Astrocyte of the spinal cord (primary cell): ENCODE measurements around the gene MYZAP.

Source experiments
- DNase-seq: peaks from one replicate; pipeline ENCODE4 v3.0.0; 2011; ENCODE audit warnings: low read depth, low spot score
- H3K4me3 ChIP-seq: 2 replicates; pipeline ENCODE4 v1.5.1; 2011; ENCODE audit warnings: low read depth, mild to moderate bottlenecking, low read length, moderate library complexity
- in situ Hi-C: cut with HindIII; loops from 2 replicates; pipeline ENCODE4 v1.10.0; 2017; ENCODE audit warnings: low sequenced_read_pairs
- TF ChIP-seq, protein P1 (sequence below): IDR thresholded peaks from 2 replicates; pipeline ENCODE4 v1.5.1; 2012; ENCODE audit warnings: low read depth, mild to moderate bottlenecking, low read length, inconsistent platforms

Gene MYZAP

DNA sequence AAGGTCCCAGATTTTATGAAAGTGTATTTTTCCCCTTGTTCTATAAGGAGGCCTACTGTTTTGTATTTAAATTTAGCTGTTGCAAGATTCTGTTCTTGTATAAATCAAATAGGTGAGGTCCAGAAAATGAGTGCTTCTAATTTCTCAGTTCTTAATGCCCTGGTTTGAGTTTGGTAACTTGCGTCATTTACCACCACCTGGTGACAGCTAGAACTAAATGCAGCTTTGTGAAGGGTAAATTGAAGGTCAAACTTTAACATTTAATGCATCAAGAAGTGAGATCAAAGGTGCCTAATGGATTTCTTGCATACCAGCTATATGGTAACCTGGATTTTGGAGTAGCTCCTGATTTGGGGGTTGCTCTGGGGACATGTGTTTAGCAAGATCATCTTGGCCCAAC, 64.1 kb downstream of the MYZAP start:
- no peak for DNase-seq
- in situ Hi-C loops: no loop called here
- TF ChIP-seq, protein P1, sequence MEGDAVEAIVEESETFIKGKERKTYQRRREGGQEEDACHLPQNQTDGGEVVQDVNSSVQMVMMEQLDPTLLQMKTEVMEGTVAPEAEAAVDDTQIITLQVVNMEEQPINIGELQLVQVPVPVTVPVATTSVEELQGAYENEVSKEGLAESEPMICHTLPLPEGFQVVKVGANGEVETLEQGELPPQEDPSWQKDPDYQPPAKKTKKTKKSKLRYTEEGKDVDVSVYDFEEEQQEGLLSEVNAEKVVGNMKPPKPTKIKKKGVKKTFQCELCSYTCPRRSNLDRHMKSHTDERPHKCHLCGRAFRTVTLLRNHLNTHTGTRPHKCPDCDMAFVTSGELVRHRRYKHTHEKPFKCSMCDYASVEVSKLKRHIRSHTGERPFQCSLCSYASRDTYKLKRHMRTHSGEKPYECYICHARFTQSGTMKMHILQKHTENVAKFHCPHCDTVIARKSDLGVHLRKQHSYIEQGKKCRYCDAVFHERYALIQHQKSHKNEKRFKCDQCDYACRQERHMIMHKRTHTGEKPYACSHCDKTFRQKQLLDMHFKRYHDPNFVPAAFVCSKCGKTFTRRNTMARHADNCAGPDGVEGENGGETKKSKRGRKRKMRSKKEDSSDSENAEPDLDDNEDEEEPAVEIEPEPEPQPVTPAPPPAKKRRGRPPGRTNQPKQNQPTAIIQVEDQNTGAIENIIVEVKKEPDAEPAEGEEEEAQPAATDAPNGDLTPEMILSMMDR: no peak
- no peak overlapping the region for H3K4me3 ChIP-seq

DNA sequence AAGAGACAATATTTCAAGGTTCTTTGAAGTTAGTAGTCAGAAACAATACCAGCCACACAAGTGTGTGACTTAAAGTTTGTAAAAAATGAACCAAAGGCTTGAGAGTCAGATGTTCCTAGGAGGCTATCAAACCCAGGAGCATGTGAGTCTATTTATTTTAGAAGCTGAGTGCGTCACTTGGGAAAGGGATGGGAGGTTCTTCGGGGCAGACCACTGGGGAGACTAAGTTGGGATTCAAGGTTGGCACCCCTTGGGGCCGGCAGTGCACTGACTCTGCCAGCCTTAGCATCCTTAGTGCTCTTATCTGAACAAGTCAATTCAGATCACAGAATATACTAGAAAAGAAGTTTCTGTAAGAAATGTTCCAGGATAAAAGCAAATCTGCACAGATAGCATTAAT, 64.7 kb downstream of the MYZAP start:
- DNase-seq: no peak
- TF ChIP-seq, protein P1: no peak
- in situ Hi-C loops: no loop called here
- H3K4me3 ChIP-seq: no peak overlapping the region

DNA sequence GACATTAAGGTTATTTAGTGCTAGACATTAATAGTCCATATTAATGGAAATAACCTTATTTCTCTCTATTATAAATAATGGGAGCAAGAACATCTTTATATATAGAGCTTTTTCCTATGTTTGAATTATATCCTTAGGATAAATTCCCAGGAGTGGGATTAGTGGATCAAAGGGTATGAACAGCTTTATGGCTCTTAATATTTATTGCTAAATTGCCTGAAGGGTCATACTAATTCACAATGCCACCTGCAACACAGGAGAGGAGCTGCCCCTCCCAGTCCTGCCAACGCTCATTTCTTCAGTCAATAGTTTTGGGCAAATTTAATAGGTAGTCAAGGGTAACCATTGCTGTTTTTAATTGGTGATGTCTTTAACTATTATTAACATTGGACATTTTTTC, 65.9 kb downstream of the MYZAP start:
- TF ChIP-seq, protein P1: no peak
- in situ Hi-C loops: no loop called here
- H3K4me3 ChIP-seq: no peak overlapping the region
- DNase-seq: no peak

DNA sequence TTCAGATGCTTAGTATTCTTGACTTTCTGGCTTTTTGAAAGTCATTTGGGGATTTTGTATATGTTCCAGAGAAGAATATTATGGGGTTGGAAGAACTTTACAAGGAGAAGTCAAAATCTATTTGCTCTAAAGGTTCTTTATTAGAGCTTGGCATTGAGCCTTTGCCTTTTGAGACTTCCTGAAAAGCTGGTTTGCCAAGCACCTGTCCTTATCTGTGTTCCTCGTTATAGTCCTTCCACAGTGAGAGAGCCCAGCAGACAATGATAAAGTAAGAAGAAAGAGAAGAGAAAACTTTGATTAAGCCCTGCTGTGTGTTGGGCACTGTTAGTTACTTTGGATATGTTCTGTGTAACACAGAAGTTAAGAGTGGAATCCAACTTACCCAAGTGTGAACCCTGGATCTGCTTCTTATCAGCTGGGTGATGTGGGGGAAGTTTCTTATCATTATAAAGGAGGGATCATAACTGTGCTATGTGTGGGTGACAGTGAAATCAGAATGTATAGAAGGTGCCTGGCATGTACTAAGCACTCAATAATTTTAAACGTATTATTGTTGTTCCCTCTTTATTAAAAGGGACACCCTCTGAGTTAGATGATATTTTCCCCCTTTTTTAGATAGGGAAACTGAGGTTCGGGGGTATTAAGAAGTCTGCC, 70.5 kb downstream of the MYZAP start:
- in situ Hi-C loops: no loop called here
- no peak overlapping the region for H3K4me3 ChIP-seq
- TF ChIP-seq, protein P1: no peak
- no peak for DNase-seq

DNA sequence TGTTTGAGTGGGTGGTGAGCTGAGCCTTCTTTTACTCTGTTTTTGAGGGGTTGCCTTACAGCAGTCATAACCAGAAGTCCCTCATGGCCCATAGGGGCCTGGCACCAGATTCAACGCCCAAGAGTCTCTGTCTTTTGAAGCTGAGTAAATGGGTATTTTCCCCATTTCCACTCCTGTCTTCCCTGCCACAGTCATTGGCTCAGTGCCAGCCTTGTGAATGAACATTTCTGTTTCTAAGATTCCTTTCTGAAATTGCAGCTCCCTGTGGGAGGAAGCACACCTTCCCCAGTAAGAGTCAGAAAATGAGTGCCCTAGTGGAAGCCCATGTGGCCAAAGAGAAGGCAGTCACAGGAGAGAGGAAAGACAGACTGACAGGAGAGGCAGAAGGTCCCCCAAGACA, 71.1 kb downstream of the MYZAP start:
- no peak for DNase-seq
- TF ChIP-seq, protein P1: no peak
- H3K4me3 ChIP-seq: no peak overlapping the region
- in situ Hi-C loops: no loop called here

DNA sequence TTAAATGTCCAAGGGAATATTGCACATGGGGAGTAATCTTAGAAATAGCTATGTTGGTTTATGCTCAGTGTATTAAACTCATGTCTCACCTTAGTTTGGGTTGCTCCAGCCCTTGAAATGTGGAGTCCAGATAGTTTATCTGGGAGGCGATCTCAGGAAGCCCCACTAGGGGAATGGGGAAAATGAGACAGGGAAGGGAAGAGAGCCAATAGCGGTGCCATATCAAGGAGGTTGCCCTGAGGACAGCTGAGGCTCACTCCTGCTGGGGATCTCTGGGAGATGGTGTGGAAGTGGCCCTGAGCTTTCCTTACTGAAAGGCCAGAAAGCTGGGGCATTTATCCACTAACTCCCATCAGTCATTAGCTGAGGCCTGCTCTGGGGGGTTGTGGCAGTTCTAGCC, 71.6 kb downstream of the MYZAP start:
- no peak overlapping the region for H3K4me3 ChIP-seq
- DNase-seq: no peak
- in situ Hi-C loops: no loop called here
- TF ChIP-seq, protein P1: no peak
